GM12891 (cell line): ENCODE measurements around the gene REEP2.

Experiments used
- DNase-seq: peaks from one replicate; pipeline ENCODE4 v3.0.0; 2011; ENCODE audit warnings: low spot score; ENCODE audit not compliant: insufficient read length
- FAIRE-seq: peaks from 2 replicates; lab custom pipeline; 2011; peaks lifted over from hg19 to GRCh38; lab: Jason Lieb, UNC
- PAX5 ChIP-seq: IDR thresholded peaks from 2 replicates; pipeline ENCODE4 v1.6.1; 2011; ENCODE audit warnings: low read length, moderate library complexity, mild to moderate bottlenecking; ENCODE audit not compliant: insufficient read depth, severe bottlenecking
- POLR2A ChIP-seq: IDR thresholded peaks from 2 replicates; pipeline ENCODE4 v1.6.1; 2011; ENCODE audit warnings: low read depth, low read length, control low read depth
- POLR2AphosphoS5 ChIP-seq: IDR thresholded peaks from 2 replicates; pipeline ENCODE4 v1.6.1; 2011; ENCODE audit warnings: low read depth, low read length, control low read depth
- POU2F2 ChIP-seq: IDR thresholded peaks from 2 replicates; pipeline ENCODE4 v1.6.1; 2011; ENCODE audit warnings: low read depth, mild to moderate bottlenecking, control low read depth, low read length, moderate library complexity
- SPI1 ChIP-seq: IDR thresholded peaks from 2 replicates; pipeline ENCODE4 v1.6.1; 2011; ENCODE audit warnings: low read depth, low read length, control low read depth
- TAF1 ChIP-seq: IDR thresholded peaks from 2 replicates; pipeline ENCODE4 v1.6.1; 2011; ENCODE audit warnings: low read depth, low read length, control low read depth

REEP2 gene

GRCh38 chr5:138448481-138449398, 9.9 kb downstream of the REEP2 start:
- no peak for DNase-seq
- FAIRE-seq: no peak
- TF ChIP-seq POLR2AphosphoS5: no peak
- no peak for TF ChIP-seq PAX5
- TF ChIP-seq POLR2A: no peak
- TF ChIP-seq POU2F2: no peak
- no peak for TF ChIP-seq TAF1
- no peak for TF ChIP-seq SPI1

- DNase-seq (peak; percentile 96), FAIRE-seq (peak; percentile 94)
- TF ChIP-seq POU2F2 (no peak), POLR2AphosphoS5 (no peak), SPI1 (no peak), PAX5 (no peak), TAF1 (no peak), POLR2A (no peak)
Measured at GRCh38 chr5:138449501-138450239, 10.8 kb downstream of the REEP2 start.

GRCh38 chr5:138450971-138451370, 12.1 kb downstream of the REEP2 start:
- no peak for TF ChIP-seq POLR2AphosphoS5
- TF ChIP-seq TAF1: no peak
- TF ChIP-seq SPI1: no peak
- no peak for TF ChIP-seq POLR2A
- TF ChIP-seq POU2F2: no peak
- TF ChIP-seq PAX5: no peak
- no peak for FAIRE-seq

GRCh38 chr5:138452720-138453119, 13.9 kb downstream of the REEP2 start:
- FAIRE-seq (no peak), DNase-seq (no peak)
- TF ChIP-seq POLR2AphosphoS5: no peak

More at GRCh38 chr5:138450971-138451370, 12.1 kb downstream of the REEP2 start:
- DNase-seq: no peak

GRCh38 chr5:138453590-138453989, 14.7 kb downstream of the REEP2 start:
- no peak for TF ChIP-seq POLR2AphosphoS5
- DNase-seq: no peak
- FAIRE-seq: no peak

- TF ChIP-seq POLR2A: no peak
- DNase-seq: no peak
- FAIRE-seq: no peak
Measured at GRCh38 chr5:138454121-138454520, 15.3 kb downstream of the REEP2 start.

GRCh38 chr5:138455232-138455930, 16.5 kb downstream of the REEP2 start:
- FAIRE-seq (no peak), DNase-seq (no peak)
- no peak for TF ChIP-seq POLR2A
- TF ChIP-seq PAX5: no peak
- no peak for TF ChIP-seq TAF1
- TF ChIP-seq POLR2AphosphoS5: no peak
- TF ChIP-seq POU2F2: no peak
- TF ChIP-seq SPI1: no peak

- FAIRE-seq (no peak), DNase-seq (no peak)
- no peak for TF ChIP-seq TAF1
- TF ChIP-seq POLR2AphosphoS5: no peak
- no peak for TF ChIP-seq SPI1
- TF ChIP-seq POU2F2: no peak
Measured at GRCh38 chr5:138457531-138458275, 18.8 kb downstream of the REEP2 start.

- FAIRE-seq: peak; percentile 61
- no peak for DNase-seq
- TF ChIP-seq POU2F2 (no peak), PAX5 (no peak), SPI1 (no peak), TAF1 (no peak), POLR2A (no peak), POLR2AphosphoS5 (no peak)
Measured at GRCh38 chr5:138458384-138458783, 19.5 kb downstream of the REEP2 start.
